CD14-positive monocyte (primary cell): ENCODE results near the gene LACC1. TPM values are rescaled to one million over a fixed set of nuclear protein-coding genes. Genes with fewer than 3 reads are reported as not detected.

ENCODE experiments used
- DNase-seq, 3 donors: peaks; one replicate each; pipeline ENCODE4 v3.0.0-alpha.2; 2011 to 2022
- H2AFZ ChIP-seq: 2 replicates; pipeline ENCODE4 v1.6.0; 2012; ENCODE audit warnings: mild to moderate bottlenecking, low read depth, low read length, inconsistent platforms; ENCODE audit not compliant: insufficient read depth, poor library complexity, severe bottlenecking
- H3K27ac ChIP-seq, 2 donors: 1 replicate in 1 of 2; 2 replicates in 1 of 2; pipeline ENCODE4 v1.5.1; 2012 to 2013; ENCODE audit warnings: low read length in 2 of 2, control low read depth in 1 of 2, inconsistent platforms in 1 of 2, low read depth in 1 of 2, mild to moderate bottlenecking in 1 of 2
- H3K27me3 ChIP-seq, 2 donors: one replicate each; pipeline versions ENCODE4 v1.6.0 to v1.6.1; 2011 to 2013; ENCODE audit warnings: low read length in 2 of 2; ENCODE audit not compliant: control insufficient read depth in 2 of 2, insufficient read depth in 2 of 2
- H3K36me3 ChIP-seq, 2 donors: replicated peaks in 1 of 2; 1 replicate in 1 of 2; 2 replicates in 1 of 2; pipeline versions ENCODE4 v1.5.1 to v1.6.1; 2012 to 2013; ENCODE audit warnings: low read length in 2 of 2, control low read depth in 1 of 2, inconsistent platforms in 1 of 2, mild to moderate bottlenecking in 1 of 2; ENCODE audit not compliant: insufficient read depth in 2 of 2, control insufficient read depth in 1 of 2
- H3K4me1 ChIP-seq, 2 donors: 1 replicate in 1 of 2; 2 replicates in 1 of 2; pipeline versions ENCODE4 v1.5.1 to v1.6.1; 2012 to 2013; ENCODE audit warnings: low read length in 2 of 2, control low read depth in 1 of 2, inconsistent platforms in 1 of 2, mild to moderate bottlenecking in 1 of 2, moderate library complexity in 1 of 2; ENCODE audit not compliant: insufficient read depth in 2 of 2, control insufficient read depth in 1 of 2
- H3K4me2 ChIP-seq: replicated peaks from 2 replicates; pipeline ENCODE3; 2012; ENCODE audit warnings: low read length, moderate library complexity, mild to moderate bottlenecking; ENCODE audit not compliant: poor library complexity, severe bottlenecking; ENCODE audit errors: extremely low read depth
- H3K4me3 ChIP-seq, 3 experiments: fragments of 200-600 bp in 1 of 3; sonication (generic) in 1 of 3; replicated peaks in 1 of 3; 1 replicate in 2 of 3; 2 replicates in 1 of 3; pipeline ENCODE4 v1.5.1; 2011 to 2013; ENCODE audit warnings: low read length in 3 of 3, mild to moderate bottlenecking in 3 of 3, control low read depth in 2 of 3, low read depth in 2 of 3, inconsistent platforms in 1 of 3, moderate library complexity in 1 of 3
- H3K79me2 ChIP-seq: 2 replicates; pipeline ENCODE4 v1.6.0; 2012; ENCODE audit warnings: mild to moderate bottlenecking, control low read depth, inconsistent platforms, low read length, moderate library complexity; ENCODE audit not compliant: insufficient read depth
- H3K9ac ChIP-seq: 2 replicates; pipeline ENCODE4 v1.6.0; 2017; ENCODE audit warnings: low read length, mild to moderate bottlenecking; ENCODE audit not compliant: insufficient read depth, poor library complexity, severe bottlenecking
- H3K9me3 ChIP-seq, 2 donors: replicated peaks in 1 of 2; 1 replicate in 1 of 2; 2 replicates in 1 of 2; pipeline versions ENCODE4 v1.5.1 to v1.6.1; 2012 to 2013; ENCODE audit warnings: low read length in 2 of 2, control low read depth in 1 of 2; ENCODE audit not compliant: control insufficient read depth in 1 of 2, insufficient read depth in 1 of 2
- H4K20me1 ChIP-seq: 2 replicates; pipeline ENCODE4 v1.6.0; 2012; ENCODE audit warnings: mild to moderate bottlenecking, low read length, control low read depth, moderate library complexity; ENCODE audit not compliant: insufficient read depth
- H3K27ac Mint-ChIP-seq, 7 donors: one replicate each; pipeline ENCODE4 v1.8.0; 2020; ENCODE audit warnings: mild to moderate bottlenecking in 7 of 7, mixed read lengths in 7 of 7, moderate library complexity in 6 of 7, inconsistent platforms in 2 of 7
- H3K27me3 Mint-ChIP-seq, 3 donors: one replicate each; pipeline ENCODE4 v1.8.0; 2021 to 2022; ENCODE audit warnings: low read depth in 3 of 3, mild to moderate bottlenecking in 3 of 3, mixed read lengths in 3 of 3, moderate library complexity in 3 of 3, inconsistent platforms in 1 of 3
- H3K36me3 Mint-ChIP-seq, 2 donors: one replicate each; pipeline ENCODE4 v1.8.0; 2020; ENCODE audit warnings: mixed read lengths in 2 of 2, inconsistent platforms in 1 of 2, mild to moderate bottlenecking in 1 of 2
- H3K4me1 Mint-ChIP-seq: one replicate; pipeline ENCODE4 v1.8.0; 2020; ENCODE audit warnings: mild to moderate bottlenecking, mixed read lengths
- H3K4me3 Mint-ChIP-seq, 2 donors: one replicate each; pipeline ENCODE4 v1.8.0; 2020; ENCODE audit warnings: mild to moderate bottlenecking in 2 of 2, mixed read lengths in 2 of 2, moderate library complexity in 1 of 2
- H3K9me3 Mint-ChIP-seq, 7 donors: one replicate each; pipeline ENCODE4 v1.8.0; 2020 to 2022; ENCODE audit warnings: mixed read lengths in 7 of 7, mild to moderate bottlenecking in 6 of 7, moderate library complexity in 6 of 7, inconsistent platforms in 2 of 7
- WGBS: methylation state at CpG from one replicate; pipeline ENCODE4 v1.1.5; 2013; ENCODE audit warnings: missing lambda C conversion rate; ENCODE audit not compliant: insufficient coverage; 5-methylcytosine and 5-hydroxymethylcytosine counted together
- intact Hi-C, 2 donors: fragments of 100-400 bp; cut with micrococcal nuclease; formaldehyde crosslinking; loops; one replicate each; pipeline versions ENCODE4 v1.15.0 to v1.15.1; 2023
- polyA plus RNA-seq, 3 donors: library from polyadenylated mRNA; depleted of rRNA in 1 of 3; unstranded in 2 of 3; stranded (reverse) in 1 of 3; fragments of 300-500 nt in 2 of 3; fragments of >200 nt in 1 of 3; fragmentation: Illumina TruSeq in 2 of 3; gene quantifications; 1 replicate in 2 of 3; 2 replicates in 1 of 3; pipeline ENCODE4 v1.2.3, GENCODE V29; 2012 to 2021
- TF ChIP-seq, protein P1 (sequence below): fragments of 200-600 bp; IDR thresholded peaks from one replicate; pipeline ENCODE4 v1.8.0; 2022; ENCODE audit warnings: antibody characterized with exemption, mild to moderate bottlenecking

LACC1 gene
- polyA plus RNA-seq, 3 donors: 2.6 to 7.7 (median 5.9) TPM

DNA sequence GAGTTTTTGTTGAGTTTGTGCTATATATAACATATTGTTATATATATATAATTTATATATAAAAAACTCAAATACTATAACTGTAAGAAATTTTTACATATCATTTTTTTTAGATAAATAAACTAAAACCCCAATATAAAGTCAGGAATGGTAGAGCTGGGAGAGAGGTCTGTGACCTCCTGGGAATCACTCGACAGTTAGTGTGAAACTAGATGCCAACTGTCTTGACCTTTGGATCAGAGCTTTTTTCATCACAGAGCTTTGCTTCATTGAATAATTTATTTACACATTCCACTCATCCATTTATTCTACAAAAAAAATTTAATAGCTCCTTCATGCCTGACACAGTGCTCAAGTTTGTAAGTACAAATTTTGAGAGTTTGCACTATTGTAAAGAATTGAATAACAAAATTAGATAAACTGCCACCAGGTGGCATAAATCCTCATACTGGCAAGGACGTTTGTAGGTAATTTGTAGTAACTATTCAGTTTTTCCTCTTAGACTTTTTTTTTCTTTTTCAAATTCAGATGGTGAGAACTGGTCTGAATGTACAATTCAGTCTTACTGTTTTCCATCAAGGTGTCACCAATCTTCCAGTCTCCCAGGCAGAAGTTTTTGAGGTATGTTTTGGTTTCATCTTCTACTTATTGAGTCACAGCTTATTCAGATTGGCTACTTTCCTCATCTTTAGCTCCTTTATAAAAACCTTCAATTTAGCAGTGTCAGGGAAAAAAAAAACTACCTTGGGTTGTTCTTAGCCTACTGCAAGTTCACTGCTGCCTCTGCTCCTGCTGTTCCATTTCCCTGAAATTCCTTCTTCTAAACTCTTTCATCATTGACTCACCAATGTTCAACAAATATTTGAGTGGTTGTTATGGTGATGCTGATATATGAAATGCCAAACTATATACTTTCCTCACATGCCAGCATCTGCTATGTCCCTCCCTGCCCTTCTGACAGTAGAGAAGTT, 28.7 kb downstream of the LACC1 start:
- no peaks in the 10 kb centered on the region for H3K9me3 ChIP-seq
- no peaks in the 10 kb centered on the region for H4K20me1 ChIP-seq
- no peaks in the 10 kb centered on the region for H3K36me3 ChIP-seq
- peaks cover 0 to 7% of the 10 kb centered on the region in 2 donors for H3K36me3 Mint-ChIP-seq
- no peak overlapping the region for H3K9ac ChIP-seq
- no peak overlapping the region for H3K4me3 ChIP-seq
- H2AFZ ChIP-seq: no peak overlapping the region
- H3K4me3 Mint-ChIP-seq: peak overlapping the region in 1 of 2 donors; percentile 84
- no peaks in the 10 kb centered on the region for H3K79me2 ChIP-seq
- peak in 2 of 3 donors; percentile 12 to 34 for DNase-seq
- H3K27me3 Mint-ChIP-seq: peaks cover 51 to 57% (median 57%) of the 10 kb centered on the region in 3 donors
- TF ChIP-seq, protein P1, sequence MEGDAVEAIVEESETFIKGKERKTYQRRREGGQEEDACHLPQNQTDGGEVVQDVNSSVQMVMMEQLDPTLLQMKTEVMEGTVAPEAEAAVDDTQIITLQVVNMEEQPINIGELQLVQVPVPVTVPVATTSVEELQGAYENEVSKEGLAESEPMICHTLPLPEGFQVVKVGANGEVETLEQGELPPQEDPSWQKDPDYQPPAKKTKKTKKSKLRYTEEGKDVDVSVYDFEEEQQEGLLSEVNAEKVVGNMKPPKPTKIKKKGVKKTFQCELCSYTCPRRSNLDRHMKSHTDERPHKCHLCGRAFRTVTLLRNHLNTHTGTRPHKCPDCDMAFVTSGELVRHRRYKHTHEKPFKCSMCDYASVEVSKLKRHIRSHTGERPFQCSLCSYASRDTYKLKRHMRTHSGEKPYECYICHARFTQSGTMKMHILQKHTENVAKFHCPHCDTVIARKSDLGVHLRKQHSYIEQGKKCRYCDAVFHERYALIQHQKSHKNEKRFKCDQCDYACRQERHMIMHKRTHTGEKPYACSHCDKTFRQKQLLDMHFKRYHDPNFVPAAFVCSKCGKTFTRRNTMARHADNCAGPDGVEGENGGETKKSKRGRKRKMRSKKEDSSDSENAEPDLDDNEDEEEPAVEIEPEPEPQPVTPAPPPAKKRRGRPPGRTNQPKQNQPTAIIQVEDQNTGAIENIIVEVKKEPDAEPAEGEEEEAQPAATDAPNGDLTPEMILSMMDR: peak; percentile 73
- no peak overlapping the region for H3K27ac Mint-ChIP-seq
- peaks cover 55 to 70% of the 10 kb centered on the region in 2 donors for H3K27me3 ChIP-seq
- no peaks in the 10 kb centered on the region for H3K4me1 ChIP-seq
- no peak overlapping the region for H3K27ac ChIP-seq
- H3K4me2 ChIP-seq: no peak overlapping the region
- WGBS: no CpG with 5 or more reads among the region's 2 CpGs
- H3K4me1 Mint-ChIP-seq: peaks cover 8% of the 10 kb centered on the region
- intact Hi-C loops: loop anchor here (2.0 to 5.0 kb wide), 3 partner anchors 529 to 564 kb away; no protein-coding TSS in a partner anchor
- H3K9me3 Mint-ChIP-seq: peaks cover 0 to 6% (median 0%) of the 10 kb centered on the region in 7 donors

DNA sequence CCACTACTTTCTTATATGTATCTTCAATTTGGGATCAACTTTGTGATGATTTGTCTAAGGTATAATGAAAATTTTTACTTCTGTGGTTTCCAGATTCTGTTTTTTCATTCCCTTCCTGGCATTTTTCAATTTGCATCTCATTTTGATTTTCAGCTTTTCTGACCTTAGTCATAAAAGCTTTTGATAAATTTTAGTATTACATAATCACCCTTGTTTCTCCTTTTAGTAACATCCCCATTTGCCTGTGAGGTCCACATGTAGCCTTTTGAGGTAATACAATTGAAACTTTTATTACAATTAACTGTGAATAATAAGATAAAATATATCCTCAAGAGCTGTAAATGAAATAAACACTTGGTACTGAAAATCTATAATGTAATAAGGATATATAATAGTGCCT, 31.2 kb downstream of the LACC1 start:
- Mint-ChIP-seq H3K4me1 (peaks cover 8% of the 10 kb centered on the region), H3K27me3 (peaks cover 66 to 77% (median 71%) of the 10 kb centered on the region in 3 donors), H3K27ac (no peak overlapping the region), H3K4me3 (peak overlapping the region in 1 of 2 donors; percentile 82), H3K36me3 (peaks cover 0 to 7% of the 10 kb centered on the region in 2 donors), H3K9me3 (peaks cover 0 to 6% (median 2%) of the 10 kb centered on the region in 7 donors)
- Histone ChIP-seq H3K4me3 (no peak overlapping the region), H3K4me1 (no peaks in the 10 kb centered on the region), H3K36me3 (no peaks in the 10 kb centered on the region), H3K27me3 (peaks cover 69 to 88% of the 10 kb centered on the region in 2 donors), H3K9me3 (no peaks in the 10 kb centered on the region), H3K79me2 (no peaks in the 10 kb centered on the region), H4K20me1 (no peaks in the 10 kb centered on the region), H3K27ac (no peak overlapping the region), H3K4me2 (no peak overlapping the region), H3K9ac (no peak overlapping the region), H2AFZ (no peak overlapping the region)
- TF ChIP-seq, protein P1: no peak
- intact Hi-C loops: loop anchor here (10.0 kb wide), 2 partner anchors 134 to 144 kb away; no protein-coding TSS in a partner anchor
- peak in 1 of 3 donors; percentile 11 for DNase-seq
